ENCODE measurements around the gene PSPN.

Gene PSPN

DNA sequence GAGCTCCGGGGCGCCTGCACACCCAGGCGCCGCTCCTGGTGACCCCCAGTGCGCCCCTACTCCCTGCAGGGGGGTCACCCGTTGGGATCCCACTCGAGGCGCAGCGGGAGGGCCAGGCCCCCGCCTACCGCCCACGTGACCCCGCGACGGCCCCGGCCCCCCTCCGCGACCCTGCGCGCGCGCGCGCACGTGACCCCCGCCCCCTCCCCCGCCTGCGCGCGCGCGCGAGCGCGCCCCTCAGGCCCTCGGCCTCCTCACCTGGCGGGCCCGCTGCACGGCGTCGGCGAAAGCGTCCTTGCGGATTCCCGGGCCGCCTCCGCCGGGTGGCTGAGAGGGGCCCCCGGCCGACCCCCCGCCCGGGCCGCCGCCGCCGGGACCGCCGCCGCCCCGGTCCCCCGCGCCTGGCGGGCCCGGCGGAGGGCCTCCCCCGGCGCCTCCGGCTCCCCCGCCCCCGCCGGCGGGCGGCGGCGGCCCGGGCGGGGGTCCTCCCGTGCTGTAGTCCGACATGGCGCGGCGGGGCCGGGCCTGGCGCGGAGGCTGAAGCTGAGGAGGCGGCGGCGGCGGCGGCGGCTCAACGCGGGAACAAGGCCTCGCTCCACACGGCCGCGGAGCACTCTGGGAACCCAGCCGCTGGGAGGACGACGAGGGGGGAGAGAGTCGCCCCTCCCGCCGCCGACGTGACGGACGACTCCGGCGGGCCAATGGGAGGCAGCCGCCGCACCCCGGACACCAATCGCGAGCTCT is 48.6 kb upstream of the PSPN start, which contains the start of gene KHSRP (continued):
- TF ChIP-seq ZNF239 (tag by site-specific recombination; IDR thresholded peaks at IDR 0.05), result no peak
- peak; percentile 79 for TF ChIP-seq GLIS1 (tag by site-specific recombination; IDR thresholded peaks at IDR 0.05)
- TF ChIP-seq ZNF211 (tag by site-specific recombination; IDR thresholded peaks at IDR 0.05; ENCODE audit: low read depth), result no peak

DNA sequence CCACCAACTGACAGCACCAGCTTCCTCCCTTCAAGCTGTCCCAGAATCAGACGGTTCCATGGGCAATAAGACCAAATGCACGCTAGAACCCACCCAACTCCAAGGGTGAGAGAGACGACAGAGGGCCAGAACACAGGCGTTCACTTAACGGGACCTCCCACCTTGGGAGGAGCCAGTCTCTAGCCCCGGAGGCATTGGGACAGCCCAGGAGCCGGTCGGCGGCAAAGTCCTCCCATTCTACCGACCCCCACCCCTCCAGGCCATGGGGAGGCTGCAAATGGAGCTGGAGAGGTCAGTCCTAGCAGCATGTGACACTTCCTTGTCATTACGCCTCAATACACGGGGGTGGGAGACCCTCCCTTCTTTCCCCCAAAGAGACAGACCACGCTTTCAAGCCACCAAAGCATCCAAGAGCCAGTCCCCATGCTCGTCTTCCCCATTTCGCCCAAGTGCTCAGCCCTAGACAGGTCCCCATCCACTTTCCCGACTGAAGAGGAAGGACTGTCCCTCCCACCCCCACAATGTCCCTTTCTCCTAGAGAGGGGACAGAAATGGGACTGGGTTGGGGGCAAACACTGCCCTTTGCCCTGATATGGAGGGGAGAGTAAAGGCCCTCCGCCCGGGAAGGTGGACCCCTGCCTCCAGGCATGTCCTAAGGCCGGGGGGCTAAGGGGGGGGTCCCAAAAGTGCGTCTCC is 47.9 kb upstream of the PSPN start:
- Histone ChIP-seq H3K36me3 (ENCODE audit: control insufficient read depth in 2 of 2, insufficient read depth in 1 of 2, low read length in 2 of 2) (peaks cover 10 to 48% of the 10 kb centered on the region in 2 experiments), H3K4me3 (ENCODE audit: low read depth, low read length) (peak overlapping the region; percentile 84), H3K9me3 (ENCODE audit: control insufficient read depth, insufficient read depth, low read depth, low read length) (no peaks in the 10 kb centered on the region), H3K27ac (ENCODE audit: extremely low read depth, low read depth, low read length) (peak overlapping the region; percentile 79), H3K4me1 (ENCODE audit: control insufficient read depth, insufficient read depth, low read length) (peaks cover 7% of the 10 kb centered on the region)
- ChIA-PET POLR2A (interaction anchor here (0.6 to 1.5 kb wide), 4 partner anchors 36 to 107 kb away, joined by 3 to 7 read pairs (median 3); partner anchors contain the start of genes ALKBH7, SLC25A23 and TNFSF9), CTCF (no interaction called here)
- TF ChIP-seq KLF16 (tag by site-specific recombination; IDR thresholded peaks at IDR 0.05) (0 out of 2 replicates have a peak, but pooled peaks have one; percentile 11), ZNF341 (tag by site-specific recombination; IDR thresholded peaks at IDR 0.05; ENCODE audit: low read depth) (0 out of 2 replicates have a peak, but pooled peaks have one; percentile 20), ZBTB48 (tag by site-specific recombination; IDR thresholded peaks at IDR 0.05) (peak; percentile 10; the same call in 1 of the 2 replicates), SP7 (tag by site-specific recombination; IDR thresholded peaks at IDR 0.05) (0 out of 2 replicates have a peak, but pooled peaks have one; percentile 39), ZNF707 (tag by site-specific recombination; IDR thresholded peaks at IDR 0.05) (no peak), ZNF701 (tag by site-specific recombination; IDR thresholded peaks at IDR 0.05) (peak; percentile 37; the same call in 1 of the 2 replicates), ZNF596 (tag by site-specific recombination; IDR thresholded peaks at IDR 0.05) (0 out of 2 replicates have a peak, but pooled peaks have one; percentile 11), SP3 (tag by site-specific recombination; IDR thresholded peaks at IDR 0.05) (peak; percentile 70), ZNF544 (tag by site-specific recombination; IDR thresholded peaks at IDR 0.05) (no peak), ZNF76 (tag by site-specific recombination; IDR thresholded peaks at IDR 0.05; ENCODE audit: borderline replicate concordance, low read depth) (peak; percentile 19; the same call in 1 of the 2 replicates), ZEB2 (tag by site-specific recombination; IDR thresholded peaks at IDR 0.05) (no peak), ZNF404 (tag by site-specific recombination; IDR thresholded peaks at IDR 0.05) (no peak), ZSCAN23 (tag by site-specific recombination; IDR thresholded peaks at IDR 0.05) (no peak)
- TF ChIP-seq, protein P1, sequence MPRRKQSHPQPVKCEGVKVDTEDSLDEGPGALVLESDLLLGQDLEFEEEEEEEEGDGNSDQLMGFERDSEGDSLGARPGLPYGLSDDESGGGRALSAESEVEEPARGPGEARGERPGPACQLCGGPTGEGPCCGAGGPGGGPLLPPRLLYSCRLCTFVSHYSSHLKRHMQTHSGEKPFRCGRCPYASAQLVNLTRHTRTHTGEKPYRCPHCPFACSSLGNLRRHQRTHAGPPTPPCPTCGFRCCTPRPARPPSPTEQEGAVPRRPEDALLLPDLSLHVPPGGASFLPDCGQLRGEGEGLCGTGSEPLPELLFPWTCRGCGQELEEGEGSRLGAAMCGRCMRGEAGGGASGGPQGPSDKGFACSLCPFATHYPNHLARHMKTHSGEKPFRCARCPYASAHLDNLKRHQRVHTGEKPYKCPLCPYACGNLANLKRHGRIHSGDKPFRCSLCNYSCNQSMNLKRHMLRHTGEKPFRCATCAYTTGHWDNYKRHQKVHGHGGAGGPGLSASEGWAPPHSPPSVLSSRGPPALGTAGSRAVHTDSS (tag by site-specific recombination; IDR thresholded peaks at IDR 0.05), result no peak
- TF ChIP-seq, protein P2, sequence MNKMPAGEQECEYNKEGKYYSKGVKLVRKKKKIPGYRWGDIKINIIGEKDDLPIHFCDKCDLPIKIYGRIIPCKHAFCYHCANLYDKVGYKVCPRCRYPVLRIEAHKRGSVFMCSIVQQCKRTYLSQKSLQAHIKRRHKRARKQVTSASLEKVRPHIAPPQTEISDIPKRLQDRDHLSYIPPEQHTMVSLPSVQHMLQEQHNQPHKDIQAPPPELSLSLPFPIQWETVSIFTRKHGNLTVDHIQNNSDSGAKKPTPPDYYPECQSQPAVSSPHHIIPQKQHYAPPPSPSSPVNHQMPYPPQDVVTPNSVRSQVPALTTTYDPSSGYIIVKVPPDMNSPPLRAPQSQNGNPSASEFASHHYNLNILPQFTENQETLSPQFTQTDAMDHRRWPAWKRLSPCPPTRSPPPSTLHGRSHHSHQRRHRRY (tag by site-specific recombination; IDR thresholded peaks at IDR 0.05), result no peak
- TF ChIP-seq, protein P3, sequence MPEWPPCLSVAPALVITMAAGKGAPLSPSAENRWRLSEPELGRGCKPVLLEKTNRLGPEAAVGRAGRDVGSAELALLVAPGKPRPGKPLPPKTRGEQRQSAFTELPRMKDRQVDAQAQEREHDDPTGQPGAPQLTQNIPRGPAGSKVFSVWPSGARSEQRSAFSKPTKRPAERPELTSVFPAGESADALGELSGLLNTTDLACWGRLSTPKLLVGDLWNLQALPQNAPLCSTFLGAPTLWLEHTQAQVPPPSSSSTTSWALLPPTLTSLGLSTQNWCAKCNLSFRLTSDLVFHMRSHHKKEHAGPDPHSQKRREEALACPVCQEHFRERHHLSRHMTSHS (tag by site-specific recombination; IDR thresholded peaks at IDR 0.05), result no peak
- TF ChIP-seq, protein P4, sequence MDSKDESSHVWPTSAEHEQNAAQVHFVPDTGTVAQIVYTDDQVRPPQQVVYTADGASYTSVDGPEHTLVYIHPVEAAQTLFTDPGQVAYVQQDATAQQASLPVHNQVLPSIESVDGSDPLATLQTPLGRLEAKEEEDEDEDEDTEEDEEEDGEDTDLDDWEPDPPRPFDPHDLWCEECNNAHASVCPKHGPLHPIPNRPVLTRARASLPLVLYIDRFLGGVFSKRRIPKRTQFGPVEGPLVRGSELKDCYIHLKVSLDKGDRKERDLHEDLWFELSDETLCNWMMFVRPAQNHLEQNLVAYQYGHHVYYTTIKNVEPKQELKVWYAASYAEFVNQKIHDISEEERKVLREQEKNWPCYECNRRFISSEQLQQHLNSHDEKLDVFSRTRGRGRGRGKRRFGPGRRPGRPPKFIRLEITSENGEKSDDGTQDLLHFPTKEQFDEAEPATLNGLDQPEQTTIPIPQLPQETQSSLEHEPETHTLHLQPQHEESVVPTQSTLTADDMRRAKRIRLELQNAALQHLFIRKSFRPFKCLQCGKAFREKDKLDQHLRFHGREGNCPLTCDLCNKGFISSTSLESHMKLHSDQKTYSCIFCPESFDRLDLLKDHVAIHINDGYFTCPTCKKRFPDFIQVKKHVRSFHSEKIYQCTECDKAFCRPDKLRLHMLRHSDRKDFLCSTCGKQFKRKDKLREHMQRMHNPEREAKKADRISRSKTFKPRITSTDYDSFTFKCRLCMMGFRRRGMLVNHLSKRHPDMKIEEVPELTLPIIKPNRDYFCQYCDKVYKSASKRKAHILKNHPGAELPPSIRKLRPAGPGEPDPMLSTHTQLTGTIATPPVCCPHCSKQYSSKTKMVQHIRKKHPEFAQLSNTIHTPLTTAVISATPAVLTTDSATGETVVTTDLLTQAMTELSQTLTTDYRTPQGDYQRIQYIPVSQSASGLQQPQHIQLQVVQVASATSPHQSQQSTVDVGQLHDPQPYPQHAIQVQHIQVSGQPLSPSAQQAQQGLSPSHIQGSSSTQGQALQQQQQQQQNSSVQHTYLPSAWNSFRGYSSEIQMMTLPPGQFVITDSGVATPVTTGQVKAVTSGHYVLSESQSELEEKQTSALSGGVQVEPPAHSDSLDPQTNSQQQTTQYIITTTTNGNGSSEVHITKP (tag by site-specific recombination; IDR thresholded peaks at IDR 0.05), result peak; percentile 77
- TF ChIP-seq, protein P5, sequence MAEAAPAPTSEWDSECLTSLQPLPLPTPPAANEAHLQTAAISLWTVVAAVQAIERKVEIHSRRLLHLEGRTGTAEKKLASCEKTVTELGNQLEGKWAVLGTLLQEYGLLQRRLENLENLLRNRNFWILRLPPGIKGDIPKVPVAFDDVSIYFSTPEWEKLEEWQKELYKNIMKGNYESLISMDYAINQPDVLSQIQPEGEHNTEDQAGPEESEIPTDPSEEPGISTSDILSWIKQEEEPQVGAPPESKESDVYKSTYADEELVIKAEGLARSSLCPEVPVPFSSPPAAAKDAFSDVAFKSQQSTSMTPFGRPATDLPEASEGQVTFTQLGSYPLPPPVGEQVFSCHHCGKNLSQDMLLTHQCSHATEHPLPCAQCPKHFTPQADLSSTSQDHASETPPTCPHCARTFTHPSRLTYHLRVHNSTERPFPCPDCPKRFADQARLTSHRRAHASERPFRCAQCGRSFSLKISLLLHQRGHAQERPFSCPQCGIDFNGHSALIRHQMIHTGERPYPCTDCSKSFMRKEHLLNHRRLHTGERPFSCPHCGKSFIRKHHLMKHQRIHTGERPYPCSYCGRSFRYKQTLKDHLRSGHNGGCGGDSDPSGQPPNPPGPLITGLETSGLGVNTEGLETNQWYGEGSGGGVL (tag by site-specific recombination; IDR thresholded peaks at IDR 0.05), result peak; percentile 70
- TF ChIP-seq, protein P6, sequence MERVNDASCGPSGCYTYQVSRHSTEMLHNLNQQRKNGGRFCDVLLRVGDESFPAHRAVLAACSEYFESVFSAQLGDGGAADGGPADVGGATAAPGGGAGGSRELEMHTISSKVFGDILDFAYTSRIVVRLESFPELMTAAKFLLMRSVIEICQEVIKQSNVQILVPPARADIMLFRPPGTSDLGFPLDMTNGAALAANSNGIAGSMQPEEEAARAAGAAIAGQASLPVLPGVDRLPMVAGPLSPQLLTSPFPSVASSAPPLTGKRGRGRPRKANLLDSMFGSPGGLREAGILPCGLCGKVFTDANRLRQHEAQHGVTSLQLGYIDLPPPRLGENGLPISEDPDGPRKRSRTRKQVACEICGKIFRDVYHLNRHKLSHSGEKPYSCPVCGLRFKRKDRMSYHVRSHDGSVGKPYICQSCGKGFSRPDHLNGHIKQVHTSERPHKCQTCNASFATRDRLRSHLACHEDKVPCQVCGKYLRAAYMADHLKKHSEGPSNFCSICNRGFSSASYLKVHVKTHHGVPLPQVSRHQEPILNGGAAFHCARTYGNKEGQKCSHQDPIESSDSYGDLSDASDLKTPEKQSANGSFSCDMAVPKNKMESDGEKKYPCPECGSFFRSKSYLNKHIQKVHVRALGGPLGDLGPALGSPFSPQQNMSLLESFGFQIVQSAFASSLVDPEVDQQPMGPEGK (tag by site-specific recombination; IDR thresholded peaks at IDR 0.05), result peak; percentile 74

Measured in HEK293 (cell line).